AML-193 (cell line): ENCODE measurements around the gene TMLHE.
A peak's percentile ranks its signal among the peaks of the same experiment; 100 is the strongest.
"Not testable (repeated sequence)": the region's sequence is repeated elsewhere in the genome, so short reads cannot be mapped to it uniquely, and the experiment has no call there.

Experiments
- DNase-seq, 2 experiments: peaks; one replicate each; lab custom pipeline; 2025; lab: John Stamatoyannopoulos, UW

TMLHE gene, protein sequence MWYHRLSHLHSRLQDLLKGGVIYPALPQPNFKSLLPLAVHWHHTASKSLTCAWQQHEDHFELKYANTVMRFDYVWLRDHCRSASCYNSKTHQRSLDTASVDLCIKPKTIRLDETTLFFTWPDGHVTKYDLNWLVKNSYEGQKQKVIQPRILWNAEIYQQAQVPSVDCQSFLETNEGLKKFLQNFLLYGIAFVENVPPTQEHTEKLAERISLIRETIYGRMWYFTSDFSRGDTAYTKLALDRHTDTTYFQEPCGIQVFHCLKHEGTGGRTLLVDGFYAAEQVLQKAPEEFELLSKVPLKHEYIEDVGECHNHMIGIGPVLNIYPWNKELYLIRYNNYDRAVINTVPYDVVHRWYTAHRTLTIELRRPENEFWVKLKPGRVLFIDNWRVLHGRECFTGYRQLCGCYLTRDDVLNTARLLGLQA

GRCh38 chrX:155612312-155613224 is at the start of gene TMLHE, which contains the start of gene SPRY3:
Gene TMLHE (minus strand): TSS chrX:155612952. CDS start chrX:155545276, 67,676 bp downstream.
Gene SPRY3 (plus strand): TSS chrX:155612586.
- DNase-seq, result peak; percentile 26 to 42

DNA sequence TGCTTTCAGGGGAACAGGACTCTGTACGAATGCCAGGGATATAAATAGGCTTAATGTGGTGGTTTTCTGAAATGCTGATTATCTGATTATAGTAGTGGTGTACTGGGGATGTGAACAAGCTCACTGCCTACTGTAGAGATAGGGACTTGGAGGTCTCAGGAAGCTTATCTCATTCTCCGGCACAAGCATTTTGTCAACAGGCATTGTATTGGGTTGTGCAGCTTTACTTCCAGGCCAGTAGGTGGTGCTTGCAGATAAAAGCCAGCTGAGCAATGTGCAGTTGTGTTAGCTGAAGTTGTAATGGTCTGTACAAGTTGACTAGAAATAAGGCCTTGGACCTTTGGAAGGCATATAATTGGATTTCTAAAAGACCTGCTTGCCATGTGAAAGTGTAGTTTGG is 49.5 kb upstream of the TMLHE start:
- DNase-seq, result peak; percentile 4 to 25

- DNase-seq, result no peak
Observed at GRCh38 chrX:155645180-155645579, 32.4 kb upstream of the TMLHE start.

DNA sequence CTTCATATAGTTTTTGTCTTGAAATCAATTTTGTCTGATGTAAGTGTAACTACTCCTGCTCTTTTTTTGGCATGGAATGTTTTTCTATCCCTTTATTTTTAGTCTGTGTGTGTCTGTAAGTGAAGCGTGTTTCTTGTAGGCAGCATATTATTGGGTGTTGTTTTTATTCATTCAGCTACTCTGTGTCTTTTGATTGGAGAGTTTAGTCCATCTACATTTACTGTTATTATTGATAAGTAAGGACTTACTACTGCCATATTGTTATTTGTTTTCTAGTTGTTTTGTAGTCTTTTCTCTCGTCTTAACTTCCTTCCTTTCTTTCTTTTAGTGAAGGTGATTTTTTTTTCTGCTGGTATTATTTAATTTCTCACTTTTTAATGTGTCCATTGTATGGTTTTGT is 30.5 kb upstream of the TMLHE start:
- no peak for DNase-seq

DNA sequence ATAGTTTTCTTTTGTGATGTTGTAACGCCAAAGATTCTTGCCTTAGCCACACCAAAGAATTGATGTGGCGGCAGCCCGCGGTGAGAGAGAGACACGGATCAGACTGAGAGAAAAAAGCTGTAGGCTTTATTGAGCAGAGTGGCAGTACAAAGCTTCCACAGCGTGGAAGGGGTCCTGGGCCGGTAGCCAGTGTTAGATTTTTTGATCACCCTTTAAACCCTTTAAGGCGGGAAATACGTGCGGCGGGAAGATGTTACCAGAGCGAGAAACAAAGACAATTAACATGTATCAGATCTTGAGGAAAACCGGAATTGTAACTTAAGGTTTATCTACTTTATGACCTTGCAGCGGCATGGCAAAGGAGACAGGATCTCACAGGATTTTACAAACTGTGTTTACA is 28.6 kb upstream of the TMLHE start:
- DNase-seq, result not testable (repeated sequence)

DNA sequence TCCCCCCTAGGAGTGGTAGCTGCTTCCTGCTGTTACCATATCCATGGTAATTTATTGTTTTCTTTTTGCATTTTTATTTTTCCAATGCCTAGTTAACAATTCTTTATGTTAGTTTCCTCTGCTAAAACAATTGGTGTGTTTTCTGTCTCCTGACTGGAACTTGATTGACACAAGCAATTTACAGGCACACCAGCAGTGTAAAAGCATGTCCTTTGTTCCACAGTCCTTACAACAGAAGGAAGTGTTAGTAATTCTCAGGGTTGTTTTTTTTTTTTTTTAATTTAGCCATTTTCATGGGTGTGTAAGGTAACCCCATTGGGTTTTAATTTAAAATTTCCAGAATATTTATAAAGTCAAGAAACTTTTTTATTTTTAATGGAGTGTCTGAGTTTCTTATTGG is 25.0 kb upstream of the TMLHE start:
- DNase-seq, result no peak

DNA sequence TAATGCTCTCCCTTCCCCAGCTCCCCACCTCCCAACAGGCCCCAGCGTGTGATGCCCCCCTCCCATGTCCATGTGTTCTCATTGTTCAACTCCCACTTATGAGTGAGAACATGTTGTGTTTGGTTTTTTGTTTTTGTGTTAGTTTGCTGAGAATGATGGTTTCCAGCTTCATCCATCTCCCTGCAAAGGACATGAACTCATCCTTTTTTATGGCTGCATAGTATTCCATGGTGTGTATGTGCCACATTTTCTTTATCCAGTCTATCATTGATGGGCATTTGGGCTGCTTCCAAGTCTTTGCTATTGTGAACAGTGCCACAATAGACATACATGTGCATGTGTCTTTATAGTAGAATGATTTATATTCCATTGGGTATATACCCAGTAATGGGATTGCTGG is 22.3 kb upstream of the TMLHE start:
- not testable (repeated sequence) for DNase-seq

- peak in 1 of 2 experiments; percentile 5 for DNase-seq
Observed at GRCh38 chrX:155632431-155633100, 19.8 kb upstream of the TMLHE start.

DNA sequence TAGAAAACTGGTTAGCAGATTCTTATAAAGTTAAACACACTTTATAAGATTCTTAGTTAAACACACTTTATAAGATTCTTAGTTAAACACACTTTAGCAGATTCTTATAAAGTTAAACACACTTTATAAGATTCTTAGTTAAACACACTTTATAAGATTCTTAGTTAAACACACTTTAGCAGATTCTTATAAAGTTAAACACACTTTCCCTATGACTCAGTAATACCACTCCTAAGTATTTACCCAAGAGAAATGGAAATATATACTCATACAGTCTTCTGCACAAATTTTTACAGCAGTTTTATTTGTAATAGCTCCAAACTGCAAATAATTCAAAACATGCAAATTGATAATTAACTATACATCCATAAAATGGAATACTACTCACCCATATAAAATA is 7.4 kb upstream of the TMLHE start:
- DNase-seq, result not testable (repeated sequence)

GRCh38 chrX:155615938-155616337 is 3.2 kb upstream of the TMLHE start:
- no peak for DNase-seq

GRCh38 chrX:155613927-155614559 is 1.3 kb upstream of the TMLHE start:
- no peak for DNase-seq

DNA sequence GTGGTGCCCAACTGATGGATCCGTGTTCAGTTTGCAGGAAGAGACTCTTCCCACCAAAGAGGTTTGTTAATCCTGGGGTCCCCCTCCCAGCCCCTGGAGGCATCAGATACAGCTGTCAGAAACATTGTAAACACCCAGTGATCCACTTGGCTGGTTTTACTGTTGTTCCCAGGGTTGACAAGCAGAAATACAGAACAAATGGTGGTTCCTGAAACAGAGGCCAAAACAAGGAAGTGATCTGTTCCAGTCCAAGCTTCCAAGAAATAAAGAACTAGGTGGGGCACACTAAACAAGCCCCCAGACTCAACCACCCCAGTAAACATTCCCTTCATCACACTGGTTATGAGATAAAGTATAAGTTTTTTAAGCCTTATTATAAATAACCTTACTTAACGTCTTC is 1.4 kb downstream of the TMLHE start:
- DNase-seq, result peak in 1 of 2 experiments; percentile 3

- no peak for DNase-seq
Observed at GRCh38 chrX:155592981-155593380, 19.8 kb downstream of the TMLHE start.

DNA sequence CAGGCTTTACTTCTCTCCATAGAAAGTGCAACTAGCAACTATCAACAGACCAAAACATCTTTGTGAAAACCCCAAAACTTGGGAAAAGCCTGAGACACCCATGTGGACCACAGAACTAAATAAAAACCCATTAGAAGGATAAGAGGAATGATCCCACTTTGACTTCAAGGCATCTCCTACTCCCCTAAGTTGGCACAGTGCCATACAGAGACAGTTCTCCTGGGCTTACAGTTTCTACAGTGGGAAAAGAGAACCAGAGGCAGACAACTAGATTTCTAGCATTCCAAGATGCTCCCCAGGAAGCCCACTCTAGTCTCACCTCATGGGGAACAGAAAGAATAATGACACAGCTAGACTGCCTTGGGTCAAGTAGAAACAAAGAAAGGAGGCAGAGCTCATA is 20.4 kb downstream of the TMLHE start:
- DNase-seq, result no peak

- DNase-seq, result no peak
Observed at GRCh38 chrX:155577682-155578081, 35.1 kb downstream of the TMLHE start.

DNA sequence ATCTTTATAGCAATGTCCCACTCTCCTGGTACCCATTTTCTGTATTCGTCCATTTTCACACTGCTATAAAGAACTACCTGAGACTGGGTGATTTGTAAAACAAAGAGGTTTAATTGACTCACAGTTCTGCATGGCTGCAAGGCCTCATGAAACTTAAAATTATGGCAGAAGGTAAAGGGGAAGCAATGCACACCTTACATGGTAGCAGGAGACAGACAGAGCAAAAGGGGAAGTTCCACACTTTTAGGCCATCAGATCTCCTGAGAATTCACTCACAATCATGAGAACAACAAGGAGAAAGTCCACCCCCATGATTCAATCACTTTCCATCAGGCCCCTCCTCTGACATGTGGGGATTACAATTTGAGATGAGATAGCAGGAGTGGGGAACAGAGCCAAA is 49.7 kb downstream of the TMLHE start:
- DNase-seq, result no peak

GRCh38 chrX:155544881-155545280 is 67.9 kb downstream of the TMLHE start:
- no peak for DNase-seq

- DNase-seq, result no peak
Observed at GRCh38 chrX:155535866-155536265, 76.9 kb downstream of the TMLHE start.

DNA sequence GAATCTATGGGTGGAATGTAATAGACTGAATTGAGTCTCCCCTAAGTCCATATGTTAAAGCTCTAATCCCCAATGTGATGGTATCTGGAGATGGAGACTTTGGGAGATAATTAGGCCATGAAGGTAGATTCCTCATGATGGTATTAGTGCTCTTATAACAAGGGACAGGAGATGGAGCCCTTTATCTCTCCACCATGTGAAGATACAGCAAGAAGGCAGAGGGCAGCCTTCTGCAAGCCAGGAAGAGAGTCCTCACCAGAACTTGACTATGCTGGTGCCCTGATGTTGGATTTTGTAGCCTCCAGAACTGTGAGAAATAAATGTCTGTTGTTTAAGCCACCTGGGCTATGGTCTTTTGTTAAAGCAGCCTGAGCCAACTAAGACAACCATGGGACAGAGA is 78.0 kb downstream of the TMLHE start:
- peak in 1 of 2 experiments; percentile 9 for DNase-seq

- not testable (repeated sequence) for DNase-seq
Observed at GRCh38 chrX:155527023-155527422, 85.7 kb downstream of the TMLHE start.

- DNase-seq, result no peak
Observed at GRCh38 chrX:155514225-155514624, 98.5 kb downstream of the TMLHE start.

- DNase-seq, result no peak
Observed at GRCh38 chrX:155505296-155505695, 107.5 kb downstream of the TMLHE start.
